Chondrocyte (in vitro differentiated cells): ENCODE data around the gene INTS15. TPM values are rescaled to one million over a fixed set of nuclear protein-coding genes. Genes with fewer than 3 reads are reported as not detected.
"Not testable (repeated sequence)": the region's sequence is repeated elsewhere in the genome, so short reads cannot be mapped to it uniquely, and the experiment has no call there.

Source experiments
- DNase-seq: peaks from one replicate; pipeline ENCODE4 v3.0.0; 2021; ENCODE audit warnings: mixed read lengths, low spot score
- H3K27ac Mint-ChIP-seq: one replicate; pipeline ENCODE4 v1.8.0; 2021; ENCODE audit warnings: mild to moderate bottlenecking, moderate library complexity, mixed read lengths; ENCODE audit not compliant: unreplicated experiment
- H3K27me3 Mint-ChIP-seq: 2 replicates; pipeline ENCODE4 v1.8.0; 2021; ENCODE audit warnings: low read depth, mixed read lengths
- H3K36me3 Mint-ChIP-seq: 2 replicates; pipeline ENCODE4 v1.8.0; 2021; ENCODE audit warnings: low read depth, mixed read lengths
- H3K4me1 Mint-ChIP-seq: 2 replicates; pipeline ENCODE4 v1.8.0; 2021; ENCODE audit warnings: low read depth, mild to moderate bottlenecking, mixed read lengths
- H3K4me3 Mint-ChIP-seq: one replicate; pipeline ENCODE4 v1.8.0; 2021; ENCODE audit warnings: mild to moderate bottlenecking, moderate library complexity, mixed read lengths; ENCODE audit not compliant: unreplicated experiment
- H3K9me3 Mint-ChIP-seq: 2 replicates; pipeline ENCODE4 v1.8.0; 2021; ENCODE audit warnings: low read depth, mixed read lengths
- CTCF ChIP-seq: fragments of 200-600 bp; sonication (generic); IDR thresholded peaks from 2 replicates; pipeline ENCODE4 v1.5.0; 2021; ENCODE audit warnings: antibody characterized with exemption, mild to moderate bottlenecking, moderate library complexity
- total RNA-seq: library from RNA; stranded (reverse); gene quantifications from 3 replicates; pipeline ENCODE4 v1.2.1, GENCODE V29; 2021

INTS15 gene
- total RNA-seq, 1 donor from 2014 or later = 30.0 TPM

GRCh38 chr7:6630007-6630849 lies 40.4 kb downstream of the INTS15 start:
- TF ChIP-seq CTCF = no peak
- no peaks in the 10 kb centered on the region for H3K9me3 Mint-ChIP-seq
- H3K4me3 Mint-ChIP-seq = no peak overlapping the region
- H3K27me3 Mint-ChIP-seq = no peaks in the 10 kb centered on the region
- H3K4me1 Mint-ChIP-seq = no peaks in the 10 kb centered on the region
- no peak overlapping the region for H3K27ac Mint-ChIP-seq
- no peak for DNase-seq
- no peaks in the 10 kb centered on the region for H3K36me3 Mint-ChIP-seq

- Mint-ChIP-seq H3K27me3 (no peaks in the 10 kb centered on the region), H3K27ac (no peak overlapping the region), H3K4me3 (no peak overlapping the region), H3K9me3 (no peaks in the 10 kb centered on the region), H3K4me1 (peaks cover 6% of the 10 kb centered on the region), H3K36me3 (no peaks in the 10 kb centered on the region)
- no peak for TF ChIP-seq CTCF
- DNase-seq = no peak
These were observed 41.8 kb downstream of the INTS15 start for GRCh38 chr7:6631605-6632004.

DNA sequence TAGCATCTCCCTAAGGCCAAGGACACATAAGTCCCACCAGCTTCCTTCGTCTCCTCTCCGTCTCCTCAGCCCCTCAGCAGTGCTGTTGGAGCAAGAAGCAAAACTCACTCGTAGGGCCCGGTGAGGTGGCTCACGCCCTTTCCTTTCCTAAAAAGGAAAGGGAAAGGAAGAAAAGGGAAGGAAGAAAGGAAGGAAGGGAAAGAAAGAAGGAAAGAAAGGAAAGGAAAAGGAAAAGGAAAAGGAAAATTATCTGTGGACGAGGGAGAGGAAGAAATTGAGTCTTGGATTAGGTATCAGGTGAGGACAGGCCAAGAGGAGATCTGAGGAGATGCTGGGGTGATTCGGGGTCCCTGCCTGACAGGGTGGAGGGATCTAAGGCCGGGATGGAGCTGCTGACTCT lies 44.2 kb downstream of the INTS15 start:
- Mint-ChIP-seq H3K4me3 (no peak overlapping the region), H3K27ac (no peak overlapping the region), H3K9me3 (no peaks in the 10 kb centered on the region), H3K27me3 (no peaks in the 10 kb centered on the region), H3K4me1 (peaks cover 19% of the 10 kb centered on the region), H3K36me3 (no peaks in the 10 kb centered on the region)
- no peak for DNase-seq
- TF ChIP-seq CTCF = no peak

- not testable (repeated sequence) for DNase-seq, H3K4me3 Mint-ChIP-seq, H3K9me3 Mint-ChIP-seq, H3K27me3 Mint-ChIP-seq, H3K36me3 Mint-ChIP-seq
- Mint-ChIP-seq H3K27ac (peak overlapping the region; percentile 36), H3K4me1 (peaks cover 25% of the 10 kb centered on the region)
These were observed 45.1 kb downstream of the INTS15 start for GRCh38 chr7:6634971-6635370.

DNA sequence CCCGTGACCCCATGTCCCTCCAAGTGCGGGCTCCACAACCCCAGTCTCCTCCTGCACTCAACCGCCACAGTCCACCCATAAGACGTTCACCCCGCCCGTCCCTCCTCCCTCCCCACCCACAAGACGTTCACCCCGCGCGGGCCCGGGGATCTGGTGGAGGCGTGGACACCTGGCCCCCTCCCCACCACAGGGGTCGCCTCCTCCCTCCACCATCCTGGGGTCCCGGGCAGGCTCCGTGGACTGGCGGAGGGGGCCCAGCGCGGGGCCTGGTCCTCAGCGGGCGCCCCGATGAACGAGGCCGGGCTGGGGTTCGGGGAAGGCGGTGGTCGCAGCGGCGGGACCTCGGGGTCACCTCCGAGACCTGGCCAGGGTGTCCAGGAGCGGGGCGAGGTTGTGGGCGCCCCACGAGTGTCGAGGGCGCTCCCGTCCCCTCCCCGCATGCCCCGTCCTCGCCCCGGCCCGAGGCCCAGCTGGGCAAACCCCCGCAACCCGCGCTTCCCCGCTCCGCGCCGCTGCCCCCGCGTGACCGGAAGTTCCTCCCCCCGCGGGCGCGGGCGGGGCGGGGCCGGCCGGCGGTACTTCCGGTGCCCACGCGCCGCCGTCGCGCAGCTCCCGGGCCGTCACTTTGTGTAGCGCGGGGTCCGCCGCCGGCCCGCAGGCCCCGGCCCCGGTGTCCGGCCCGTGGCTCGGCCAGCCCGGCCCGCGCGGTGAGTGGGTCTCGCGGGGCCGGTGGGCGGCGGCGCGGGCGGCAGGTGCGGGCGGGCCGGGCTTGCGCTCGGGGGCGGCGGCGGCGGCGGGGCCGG lies 47.1 kb downstream of the INTS15 start, which contains the start of gene ZNF316:
Gene ZNF316, plus strand, starts transcription at position 578 of the 803 bp plus-strand sequence. CDS start 5,092 bp downstream, outside the sequence.
- no peak for TF ChIP-seq CTCF
- Mint-ChIP-seq H3K36me3 (peaks cover 5% of the 10 kb centered on the region), H3K27me3 (no peaks in the 10 kb centered on the region), H3K4me3 (peak within 1 kb of the TSS; percentile 79), H3K27ac (peak within 1 kb of the TSS; percentile 27), H3K9me3 (no peaks in the 10 kb centered on the region), H3K4me1 (peaks cover 28% of the 10 kb centered on the region)
- no peak for DNase-seq
